Stimulated activated CD4-positive, alpha-beta T cell treated with anti-CD3 and anti-CD28 coated beads, Interleukin-15, amount 100 ng/mL, for 1 hour (primary cell): ENCODE measurements around the gene PPP1R3G.
"Not testable (repeated sequence)": the region's sequence is repeated elsewhere in the genome, so short reads cannot be mapped to it uniquely, and the experiment has no call there.

Experiments
- DNase-seq, 2 donors: peaks; one replicate each; pipeline ENCODE4 v3.0.0-alpha.2; 2020; ENCODE audit warnings: low read depth in 1 of 2, low spot score in 1 of 2

The PPP1R3G gene

DNA sequence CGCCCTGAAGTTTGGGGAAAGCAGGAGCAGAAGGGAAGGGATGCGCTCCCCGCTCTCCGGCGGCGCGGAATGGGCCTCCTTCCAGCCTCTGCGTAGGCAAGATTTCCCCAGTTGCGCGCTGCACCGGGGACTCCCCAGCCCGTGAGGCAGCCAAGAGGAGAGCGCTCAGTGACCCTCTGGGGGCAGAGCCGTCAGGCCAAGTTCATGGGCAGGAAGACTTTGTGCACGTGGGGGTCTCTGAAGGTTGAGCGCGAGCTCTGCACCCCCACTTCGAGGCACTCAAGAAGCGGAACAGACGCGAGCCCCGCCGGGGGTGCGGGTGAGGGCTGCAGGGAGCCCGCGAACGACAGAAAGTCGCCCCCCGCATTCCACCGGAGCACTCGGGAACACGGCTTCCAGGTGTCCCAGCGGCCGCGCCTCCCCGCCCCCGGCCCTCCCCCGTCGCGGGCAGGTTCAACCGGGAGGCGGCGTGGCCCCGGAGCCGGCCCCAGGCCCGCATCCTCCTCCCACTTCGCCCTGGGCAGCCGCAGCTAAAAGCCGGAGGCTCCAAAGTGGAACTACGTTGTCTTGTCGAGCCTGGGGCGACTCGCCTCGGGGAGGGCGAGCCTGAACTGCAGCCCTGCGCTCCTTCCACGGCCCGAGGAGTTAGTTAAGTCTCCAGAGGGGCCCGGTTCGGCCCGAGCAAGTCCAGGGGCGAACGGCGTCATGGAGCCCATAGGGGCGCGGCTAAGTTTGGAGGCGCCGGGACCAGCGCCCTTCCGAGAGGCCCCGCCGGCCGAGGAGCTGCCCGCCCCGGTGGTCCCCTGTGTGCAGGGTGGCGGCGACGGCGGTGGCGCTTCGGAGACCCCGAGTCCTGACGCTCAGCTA, at the start of gene PPP1R3G:
Gene PPP1R3G, plus strand, starts transcription at position 561 of the 867 bp plus-strand sequence. Its CDS starts 145 bp downstream, at position 706.
- DNase-seq = no peak

DNA sequence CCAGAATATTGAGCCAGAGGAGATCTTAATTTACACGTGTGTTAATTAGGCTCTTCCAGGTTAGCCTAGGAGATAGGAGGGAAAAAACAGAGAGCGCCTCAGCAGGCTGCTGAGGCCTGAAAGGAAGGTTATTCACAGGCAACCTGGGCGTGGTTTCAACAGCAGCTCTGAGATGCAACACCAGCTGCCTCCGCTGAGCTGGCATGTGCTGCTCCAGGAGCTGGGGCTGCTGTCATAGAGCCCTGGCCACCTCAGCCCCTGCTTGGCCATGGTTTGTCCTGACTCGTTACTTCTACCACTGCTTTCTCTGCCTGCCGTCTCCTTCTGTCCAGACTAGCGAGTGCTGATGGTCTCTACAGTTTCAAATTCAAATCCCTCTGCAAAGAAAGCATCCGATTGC, 48.9 kb upstream of the PPP1R3G start:
- no peak for DNase-seq

DNA sequence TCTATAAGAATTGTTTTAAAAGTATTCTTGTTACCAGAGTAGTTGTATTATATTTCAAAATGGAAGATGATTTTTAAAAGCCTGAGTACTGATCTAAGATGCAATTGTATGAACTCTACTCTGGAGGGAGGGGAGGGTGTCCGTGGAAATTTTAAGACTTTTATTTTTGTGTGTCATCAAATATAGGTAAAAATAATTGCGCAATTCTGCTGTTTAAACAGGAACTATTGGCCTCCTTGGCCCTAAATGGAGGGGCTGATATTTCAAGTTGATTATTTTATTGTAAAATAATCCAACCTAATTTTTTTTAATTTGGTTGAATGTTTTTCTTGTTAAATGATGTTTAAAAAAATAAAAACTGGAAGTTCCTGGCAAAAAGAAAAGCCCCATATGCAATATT, 43.2 kb upstream of the PPP1R3G start:
- DNase-seq = no peak

GRCh38 chr6:5042436-5042835, 42.7 kb upstream of the PPP1R3G start:
- DNase-seq = no peak

DNA sequence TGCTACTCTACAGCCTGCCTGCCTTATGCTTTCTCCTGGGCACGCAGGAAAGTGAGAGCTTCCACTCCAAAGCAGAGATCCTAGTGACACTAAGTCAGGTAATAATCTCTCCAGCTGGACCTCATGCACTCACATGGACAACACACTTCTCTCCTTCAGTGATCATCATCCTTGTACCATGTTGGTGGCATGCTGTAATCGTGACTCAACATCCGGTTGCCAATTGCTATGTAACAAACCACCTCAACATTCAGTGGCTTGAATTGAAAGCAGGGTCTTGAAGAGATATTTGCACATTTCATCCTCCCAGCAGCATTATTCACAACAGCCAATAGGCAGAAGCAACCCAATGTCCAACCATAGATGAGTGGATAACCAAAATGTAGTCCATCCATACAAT, 40.3 kb upstream of the PPP1R3G start:
- no peak for DNase-seq

GRCh38 chr6:5045416-5045815, 39.7 kb upstream of the PPP1R3G start:
- no peak for DNase-seq

GRCh38 chr6:5046430-5046829, 38.7 kb upstream of the PPP1R3G start:
- DNase-seq = no peak

DNA sequence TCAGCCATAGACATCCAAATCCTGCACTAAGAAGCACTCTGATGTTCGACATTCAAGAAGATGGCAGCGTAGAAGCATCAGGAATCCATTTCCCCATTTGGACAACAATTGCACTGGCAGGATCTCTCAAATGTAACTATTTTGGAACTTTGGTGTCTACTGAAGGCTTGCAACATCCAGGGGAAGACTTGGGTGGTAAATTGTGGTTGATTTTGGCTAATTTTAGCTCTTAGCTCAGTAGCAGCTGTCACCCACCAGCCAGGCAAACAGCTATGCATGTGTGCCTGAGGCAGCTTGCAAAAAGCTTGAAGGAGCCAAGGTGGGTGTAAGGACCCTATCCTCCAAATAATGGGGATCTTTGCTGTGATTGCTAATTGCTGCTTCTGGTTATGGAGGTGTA, 35.1 kb upstream of the PPP1R3G start:
- DNase-seq = no peak

- DNase-seq = no peak
Measured at GRCh38 chr6:5051394-5051793, 33.7 kb upstream of the PPP1R3G start.

GRCh38 chr6:5053038-5053437, 32.1 kb upstream of the PPP1R3G start:
- DNase-seq = no peak

DNA sequence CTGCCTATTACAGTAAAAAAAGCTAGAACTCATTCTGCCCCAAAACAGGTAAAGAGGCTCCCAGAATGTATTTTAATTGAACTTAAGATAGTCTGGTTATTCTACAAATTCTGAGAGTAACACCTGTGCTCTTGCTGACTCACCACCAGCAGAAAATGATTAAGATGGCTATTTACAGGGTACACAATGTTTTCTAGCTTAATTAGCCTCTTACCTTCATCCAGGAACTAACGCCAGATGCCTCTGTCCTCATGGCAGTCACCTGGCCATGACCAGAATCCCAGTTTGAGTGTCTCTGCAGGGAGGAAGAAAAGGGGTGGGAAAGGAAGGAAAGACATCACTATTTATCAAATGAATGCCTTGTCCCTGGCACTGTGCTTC, 31.3 kb upstream of the PPP1R3G start:
- DNase-seq = no peak

DNA sequence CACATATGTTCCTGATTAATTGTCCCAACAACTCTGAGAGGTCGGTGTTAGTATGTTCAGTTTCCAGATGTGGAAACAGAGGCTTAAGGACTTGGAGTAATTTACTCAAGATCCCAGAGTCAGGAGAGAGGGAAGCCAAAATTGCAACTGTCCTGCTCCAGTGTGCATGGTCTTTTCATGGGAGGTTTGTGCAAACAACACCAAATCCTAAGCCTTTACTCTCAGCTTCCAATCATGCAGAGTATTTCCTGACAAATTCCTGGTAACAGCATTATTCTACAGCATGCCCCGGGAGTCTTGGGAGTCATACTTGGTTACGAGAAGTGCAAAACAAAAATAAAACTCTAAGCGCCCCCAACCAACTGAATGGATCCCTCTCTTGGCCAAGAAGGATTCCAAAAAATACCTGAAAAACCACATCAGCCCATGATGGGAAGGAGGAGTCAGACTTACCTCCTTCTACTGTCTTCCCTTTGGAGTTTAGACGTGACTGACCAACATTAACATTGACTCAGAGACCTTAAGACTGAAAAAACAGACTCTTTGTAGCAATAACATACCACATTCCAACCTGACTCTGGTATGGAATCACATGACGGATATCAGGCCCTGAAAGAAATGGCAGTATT, 30.8 kb upstream of the PPP1R3G start:
- DNase-seq = no peak

GRCh38 chr6:5055118-5055517, 30.0 kb upstream of the PPP1R3G start:
- no peak for DNase-seq

- no peak for DNase-seq
Measured at GRCh38 chr6:5058254-5058653, 26.9 kb upstream of the PPP1R3G start.

DNA sequence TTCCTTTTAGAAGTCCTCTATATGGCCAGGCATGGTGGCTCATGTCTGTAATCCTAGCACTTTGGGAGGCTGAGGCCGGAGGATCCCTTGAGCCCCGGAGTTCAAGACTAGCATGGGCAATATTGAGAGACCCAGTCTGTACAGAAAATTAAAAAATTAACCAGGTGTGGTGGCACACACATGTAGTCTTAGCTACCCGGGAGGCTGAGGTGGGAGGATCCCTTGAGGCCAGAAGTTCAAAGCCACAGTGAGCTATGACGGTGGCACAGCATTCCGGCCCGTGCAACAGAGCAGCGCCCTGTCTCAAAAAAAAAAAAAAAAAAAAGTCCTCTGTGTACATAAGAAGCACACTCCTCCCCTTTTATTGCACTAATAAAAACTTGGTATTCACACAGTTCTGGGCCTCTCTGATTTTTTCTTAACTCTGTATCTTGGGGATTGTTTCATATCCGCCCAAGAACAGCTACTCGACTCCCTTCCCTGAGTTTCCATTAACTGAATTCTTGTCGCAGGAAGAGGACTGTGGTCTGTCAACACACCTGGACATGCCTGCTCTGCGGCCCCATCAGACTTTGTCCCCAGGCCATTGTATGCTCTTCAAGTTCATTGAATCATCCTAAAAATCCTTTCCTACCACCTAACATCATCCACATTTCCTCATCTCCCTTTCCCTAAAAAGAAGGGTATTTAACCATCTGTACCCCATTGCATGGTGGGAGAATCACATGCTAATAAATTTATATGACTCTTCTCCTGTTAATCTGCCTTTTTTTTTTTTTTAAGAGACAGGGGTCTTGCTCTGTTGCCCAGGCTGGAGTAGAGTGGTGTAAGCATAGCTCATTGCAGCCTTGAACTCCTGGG, 25.9 kb upstream of the PPP1R3G start:
- no peak for DNase-seq

DNA sequence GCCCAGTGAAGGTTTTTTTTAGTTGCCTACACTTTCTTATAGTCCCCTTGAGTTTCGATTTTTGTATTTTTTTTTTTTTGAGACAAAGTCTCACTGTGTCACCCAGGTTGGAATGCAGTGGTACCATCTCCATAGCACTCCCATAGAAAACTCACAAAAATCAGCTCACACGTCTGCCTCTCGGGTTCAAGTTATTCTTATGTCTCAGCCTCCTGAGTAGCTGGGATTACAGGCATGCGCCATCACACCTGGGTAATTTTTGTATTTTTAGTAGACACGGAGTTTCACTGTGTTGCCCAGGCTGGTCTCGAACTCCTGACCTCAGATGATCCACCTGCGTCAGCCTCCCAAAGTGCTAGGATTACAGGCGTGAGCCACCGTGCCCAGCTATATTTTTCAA, 24.7 kb upstream of the PPP1R3G start:
- DNase-seq = not testable (repeated sequence)

- no peak for DNase-seq
Measured at GRCh38 chr6:5061152-5061551, 24.0 kb upstream of the PPP1R3G start.

GRCh38 chr6:5063617-5064016, 21.5 kb upstream of the PPP1R3G start:
- no peak for DNase-seq

GRCh38 chr6:5066456-5067093, 18.6 kb upstream of the PPP1R3G start:
- DNase-seq = no peak

DNA sequence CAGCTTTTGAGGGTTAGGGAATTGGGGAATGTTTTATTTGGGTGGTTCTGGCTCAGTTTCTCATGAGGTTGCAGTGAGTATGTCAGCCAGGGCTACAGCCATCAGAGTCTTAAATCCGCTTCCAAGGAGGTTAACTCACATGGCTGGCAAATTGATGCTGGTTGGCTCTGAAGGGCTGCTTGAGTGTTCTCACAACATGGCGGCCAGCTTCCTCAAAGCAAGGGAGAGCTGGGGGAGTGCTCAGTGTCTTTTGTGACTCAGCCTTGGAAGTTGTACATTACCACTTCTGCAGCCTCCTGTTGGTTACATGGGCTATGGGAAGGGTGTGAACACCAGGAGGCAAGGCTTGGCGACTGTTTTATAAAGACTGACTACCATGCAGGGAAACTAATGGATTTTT, 17.8 kb upstream of the PPP1R3G start:
- DNase-seq = no peak

DNA sequence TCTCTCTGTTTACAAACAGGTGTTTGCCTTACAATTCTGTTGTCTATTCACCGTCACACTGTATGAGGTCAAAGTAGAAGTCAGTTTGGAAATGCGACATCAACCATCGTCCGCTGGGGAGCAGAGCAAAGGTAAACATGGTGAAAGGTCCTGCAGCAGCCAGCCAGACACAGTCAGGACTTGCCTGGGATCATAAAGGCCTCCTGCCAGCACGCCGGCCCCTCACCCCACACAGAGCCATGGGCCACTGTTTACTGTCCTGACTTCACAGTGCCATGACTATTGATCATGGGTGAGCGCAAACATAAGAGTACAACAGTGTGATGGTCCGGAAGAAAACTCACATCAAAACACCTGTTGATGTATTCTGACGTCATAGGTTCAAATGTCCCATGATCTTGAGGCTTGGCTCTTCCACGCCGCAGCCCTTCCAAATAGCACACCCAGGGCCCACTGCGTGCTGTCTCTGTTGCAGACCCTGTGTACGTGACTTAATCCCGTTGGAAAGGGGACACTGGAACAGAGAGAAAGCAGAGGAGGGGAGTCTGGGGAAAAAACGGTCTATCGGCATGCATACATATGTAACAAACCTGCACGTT, 16.9 kb upstream of the PPP1R3G start:
- no peak for DNase-seq
